Superior temporal gyrus (tissue), 1 donor: Measurements from ENCODE around the gene GNB1L.
A peak's percentile ranks its signal among the peaks of the same experiment; 100 is the strongest.

Experiments used
- DNase-seq: peaks from one replicate; pipeline ENCODE4 v3.0.0-alpha.2; 2016; ENCODE audit errors: extremely low spot score

Gene GNB1L

DNA sequence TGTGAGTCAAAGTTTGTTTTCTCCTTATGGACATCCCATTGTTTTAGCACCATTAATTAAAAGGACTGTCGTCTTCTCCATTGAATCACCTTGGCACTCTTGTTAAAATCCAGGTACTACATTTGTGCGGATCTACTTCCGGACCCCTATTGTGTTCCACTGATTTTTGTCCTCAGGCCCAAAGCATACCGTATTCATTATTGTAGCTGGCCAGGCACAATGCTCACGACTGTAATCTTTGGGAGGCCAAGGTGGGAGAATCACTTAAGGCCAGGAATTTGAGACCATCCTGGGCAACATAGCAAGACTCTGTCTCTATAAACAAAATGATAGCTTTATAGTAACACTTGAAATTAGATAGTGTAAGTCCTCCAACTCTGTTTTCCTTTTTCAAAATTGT is 8.9 kb upstream of the GNB1L start:
- no peak for DNase-seq

DNA sequence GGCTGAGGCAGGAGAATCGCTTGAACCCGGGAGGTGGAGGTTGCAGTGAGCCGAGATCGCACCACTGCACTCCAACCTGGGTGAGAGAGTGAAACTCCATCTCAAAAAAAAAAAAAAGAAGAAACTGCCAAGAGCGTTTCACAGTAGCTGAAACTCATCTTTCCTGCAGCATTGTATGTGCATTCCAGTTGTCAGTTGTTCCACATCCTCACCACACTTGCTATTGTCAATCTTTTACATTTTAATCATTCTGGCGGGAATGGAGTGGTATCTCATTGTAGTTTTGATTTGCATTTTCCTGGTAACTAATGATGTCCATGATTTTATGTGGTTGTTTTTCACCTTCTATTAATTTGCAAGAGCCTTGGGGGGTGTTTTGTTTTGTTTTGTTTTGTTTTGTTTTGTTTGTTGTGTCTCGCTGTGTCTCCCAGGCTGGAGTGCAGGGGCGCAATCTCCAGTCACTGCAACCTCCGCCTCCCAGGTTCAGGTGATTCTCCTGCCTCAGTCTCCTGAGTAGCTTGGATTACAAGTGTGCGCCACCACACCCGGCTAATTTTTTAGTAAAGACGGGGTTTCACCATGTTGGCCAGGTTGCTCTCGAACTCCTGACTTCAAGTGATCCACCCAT is 8.1 kb upstream of the GNB1L start:
- no peak for DNase-seq

DNA sequence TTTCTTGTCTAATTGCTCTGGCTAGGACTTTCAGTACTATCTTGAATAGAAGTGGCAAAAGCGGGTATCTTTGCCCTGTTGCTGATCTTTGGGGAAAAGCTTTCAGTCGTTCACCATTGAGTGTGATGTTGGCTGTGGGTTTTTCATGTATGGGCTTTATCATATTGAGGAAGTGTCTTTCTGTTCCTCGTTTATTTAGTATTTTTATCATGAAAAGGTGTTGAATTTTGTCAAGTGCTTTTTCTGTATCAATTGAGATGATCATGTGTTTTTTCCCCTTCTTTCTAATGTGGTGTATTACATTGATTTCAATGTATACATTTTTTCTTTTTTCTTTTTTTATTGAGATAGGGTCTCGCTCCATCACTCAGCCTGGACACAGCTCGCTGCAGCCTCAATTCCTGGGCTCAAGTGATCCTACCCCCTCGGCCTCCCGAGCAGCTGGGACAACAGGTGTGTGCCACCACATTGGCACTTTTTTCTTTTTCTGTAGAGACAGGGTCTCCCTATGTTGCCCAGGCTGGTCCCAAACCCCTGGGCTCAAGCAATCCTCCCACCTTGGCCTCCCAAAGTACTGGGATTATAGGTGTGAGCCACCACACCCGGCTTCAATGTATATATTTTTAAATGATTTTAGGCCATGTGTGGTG is 5.3 kb upstream of the GNB1L start:
- DNase-seq = no peak

DNA sequence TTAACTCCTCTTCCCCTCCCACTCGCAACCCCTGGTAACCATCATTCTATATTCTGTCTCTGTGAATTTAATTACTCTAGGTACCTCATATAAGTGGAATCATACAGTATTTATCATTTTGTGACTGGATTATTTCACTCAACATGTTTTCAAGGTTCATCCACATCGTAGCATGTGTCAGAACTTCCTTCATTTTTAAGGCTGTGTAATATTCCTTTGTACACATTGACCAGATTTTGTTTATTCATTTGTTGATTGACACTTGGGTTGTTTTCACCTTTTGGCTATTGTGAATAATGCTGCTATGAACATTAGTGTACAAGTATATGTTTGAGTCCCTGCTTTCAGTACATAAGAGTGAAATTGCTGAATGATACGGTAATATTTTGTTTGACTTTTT is 2.7 kb upstream of the GNB1L start:
- DNase-seq = no peak

DNA sequence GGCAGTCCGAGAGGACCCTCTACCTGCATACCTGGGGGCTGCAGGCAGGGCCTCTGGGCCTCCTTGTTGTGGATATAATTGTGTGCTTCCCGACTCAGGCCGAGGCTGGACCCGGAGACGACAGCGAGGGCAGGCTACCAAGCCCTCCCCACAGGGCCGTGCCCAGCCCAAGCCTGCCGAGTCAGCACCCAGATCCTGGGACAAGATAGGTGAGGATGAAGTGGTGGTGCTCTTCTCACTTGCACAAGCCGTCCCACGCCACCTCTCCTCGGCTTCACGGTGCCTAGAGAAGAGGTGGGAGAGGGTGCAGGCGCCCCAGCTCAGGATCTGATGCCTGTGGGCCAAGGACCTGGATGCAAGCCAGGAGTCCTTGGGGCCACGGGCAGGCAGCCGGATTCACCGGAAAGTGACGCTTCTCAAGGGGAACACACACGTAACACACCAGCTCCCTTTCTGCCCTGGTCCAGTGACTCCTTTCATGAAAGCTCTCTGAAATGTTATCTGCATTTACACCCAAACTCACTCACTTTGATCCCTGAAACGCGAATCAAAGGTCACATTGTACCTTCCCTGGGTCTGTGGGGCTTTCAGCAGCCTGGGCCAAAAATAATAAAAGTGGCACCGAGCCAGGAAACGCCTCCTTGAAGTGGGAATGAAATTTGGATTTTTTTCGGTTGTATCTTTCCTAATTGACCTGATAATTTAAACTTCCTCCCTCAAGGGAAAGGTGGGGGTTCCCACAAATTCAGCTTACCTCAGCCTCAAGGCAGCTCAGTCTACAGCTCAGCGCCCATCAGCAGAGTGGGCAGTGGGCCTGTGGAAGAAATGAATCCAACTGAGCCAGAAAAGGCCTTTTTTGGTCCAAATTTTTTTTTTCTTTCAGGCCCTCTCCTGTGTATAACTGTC is 1.1 kb upstream of the GNB1L start:
- no peak for DNase-seq

DNA sequence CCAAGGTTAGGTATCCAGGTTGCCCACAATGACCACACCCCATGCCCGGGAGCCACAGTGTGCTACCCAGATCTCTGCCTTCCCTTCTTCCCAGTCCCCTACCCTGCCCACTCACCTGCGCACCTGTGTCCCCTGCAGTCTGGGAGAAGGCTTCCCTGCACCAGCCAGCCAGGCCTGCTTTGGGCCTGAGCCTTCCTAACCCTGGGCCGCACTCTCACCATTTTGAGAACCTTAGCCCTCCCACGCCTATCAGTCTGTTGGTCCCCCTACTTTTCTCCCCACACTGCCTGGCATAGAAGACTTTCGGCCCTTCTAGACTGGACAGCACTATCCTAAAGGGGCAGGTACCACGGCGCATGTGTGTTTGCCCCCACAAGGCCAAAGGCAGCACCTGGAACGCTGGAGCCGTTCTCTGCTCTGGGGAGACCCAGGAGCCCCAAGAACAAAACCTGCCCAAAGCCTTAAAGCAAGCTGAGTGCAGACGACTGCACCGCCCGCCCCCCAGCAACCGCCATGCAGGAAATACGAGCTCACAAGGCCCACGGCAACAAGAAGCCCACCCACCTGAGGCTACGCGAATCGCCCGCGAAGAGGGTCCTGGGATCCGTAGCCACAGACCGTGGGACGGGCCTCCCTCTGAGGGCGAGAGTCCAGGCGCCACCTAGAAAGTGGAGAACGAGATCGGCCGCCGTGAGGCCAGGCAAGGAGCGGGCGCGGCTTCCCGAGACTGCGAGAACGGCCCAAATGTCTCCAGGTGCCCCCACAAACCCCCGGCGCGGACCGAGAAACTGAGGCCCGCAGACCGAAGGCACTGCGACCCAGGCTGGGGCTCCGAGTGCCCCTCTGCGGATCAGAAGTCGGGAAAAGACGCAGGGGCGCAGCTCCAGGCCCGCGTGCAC is 546 bp downstream of the GNB1L start:
- no peak for DNase-seq

DNA sequence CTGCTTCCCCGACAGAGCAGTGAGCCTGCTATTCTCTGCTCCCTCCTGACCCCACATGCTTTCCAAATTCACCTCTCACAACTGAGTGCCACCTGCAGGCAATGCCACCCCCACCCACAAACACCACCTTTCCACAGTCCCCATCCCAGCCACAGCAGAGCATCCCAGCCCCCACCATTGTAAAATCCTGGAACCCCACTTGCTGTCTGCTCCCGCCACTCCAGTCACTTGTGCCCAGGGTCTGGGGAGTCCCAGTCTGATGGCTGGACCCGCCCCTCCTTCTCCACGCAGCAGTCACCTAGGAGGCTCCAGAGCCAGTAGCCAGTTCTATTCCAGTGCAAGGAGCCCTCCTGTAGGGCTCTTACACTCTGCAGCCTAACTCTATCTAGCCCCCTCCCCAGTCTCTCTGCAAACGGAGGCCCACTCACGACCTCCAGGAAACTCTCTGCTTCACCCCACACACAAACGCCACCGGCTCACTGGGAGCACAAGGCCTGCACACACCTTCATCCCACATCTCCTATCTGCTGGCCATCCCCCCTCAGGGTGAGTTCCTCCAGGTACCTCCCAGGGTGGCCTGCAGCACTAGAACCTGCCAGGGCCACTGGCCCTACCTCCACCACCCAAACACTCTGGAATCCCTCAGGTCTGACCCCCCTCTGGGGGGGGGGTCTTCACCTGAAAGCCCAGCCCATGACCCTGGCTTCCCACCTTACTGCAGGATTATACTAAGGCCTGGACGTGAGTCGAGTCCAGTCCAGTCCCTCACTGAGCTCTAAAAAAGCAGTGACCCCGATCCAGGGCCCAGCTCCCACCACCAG is 1.4 kb downstream of the GNB1L start:
- no peak for DNase-seq

DNA sequence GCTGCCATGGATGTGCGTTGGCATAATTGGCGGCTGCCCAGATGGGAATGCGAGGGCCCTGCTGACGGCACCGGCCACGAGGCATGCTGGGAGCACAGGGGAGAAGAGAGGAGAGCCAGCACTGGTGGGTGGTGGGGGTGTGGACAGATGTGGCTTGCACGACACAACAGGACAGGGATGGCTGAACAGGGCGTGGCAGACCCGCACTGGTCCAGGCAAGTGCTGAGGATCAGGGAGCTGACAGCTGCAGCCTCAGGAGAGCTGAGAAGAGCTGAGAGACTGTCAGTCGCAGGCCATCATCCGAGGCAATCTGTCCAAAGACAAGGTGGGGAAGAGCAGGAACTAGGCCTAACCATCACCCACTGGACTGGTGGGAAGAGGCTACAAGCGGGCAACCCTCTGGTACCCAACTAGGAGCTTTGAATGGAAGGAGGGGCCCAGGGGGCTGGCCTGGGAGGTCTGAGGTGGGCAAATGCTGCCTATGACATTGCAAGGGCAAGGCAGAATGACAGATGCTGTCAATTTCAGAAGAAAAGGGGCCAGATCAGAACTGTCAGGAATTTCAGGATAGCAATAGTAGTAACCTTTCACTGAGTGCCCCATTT is 2.4 kb downstream of the GNB1L start:
- DNase-seq = peak; percentile 25

DNA sequence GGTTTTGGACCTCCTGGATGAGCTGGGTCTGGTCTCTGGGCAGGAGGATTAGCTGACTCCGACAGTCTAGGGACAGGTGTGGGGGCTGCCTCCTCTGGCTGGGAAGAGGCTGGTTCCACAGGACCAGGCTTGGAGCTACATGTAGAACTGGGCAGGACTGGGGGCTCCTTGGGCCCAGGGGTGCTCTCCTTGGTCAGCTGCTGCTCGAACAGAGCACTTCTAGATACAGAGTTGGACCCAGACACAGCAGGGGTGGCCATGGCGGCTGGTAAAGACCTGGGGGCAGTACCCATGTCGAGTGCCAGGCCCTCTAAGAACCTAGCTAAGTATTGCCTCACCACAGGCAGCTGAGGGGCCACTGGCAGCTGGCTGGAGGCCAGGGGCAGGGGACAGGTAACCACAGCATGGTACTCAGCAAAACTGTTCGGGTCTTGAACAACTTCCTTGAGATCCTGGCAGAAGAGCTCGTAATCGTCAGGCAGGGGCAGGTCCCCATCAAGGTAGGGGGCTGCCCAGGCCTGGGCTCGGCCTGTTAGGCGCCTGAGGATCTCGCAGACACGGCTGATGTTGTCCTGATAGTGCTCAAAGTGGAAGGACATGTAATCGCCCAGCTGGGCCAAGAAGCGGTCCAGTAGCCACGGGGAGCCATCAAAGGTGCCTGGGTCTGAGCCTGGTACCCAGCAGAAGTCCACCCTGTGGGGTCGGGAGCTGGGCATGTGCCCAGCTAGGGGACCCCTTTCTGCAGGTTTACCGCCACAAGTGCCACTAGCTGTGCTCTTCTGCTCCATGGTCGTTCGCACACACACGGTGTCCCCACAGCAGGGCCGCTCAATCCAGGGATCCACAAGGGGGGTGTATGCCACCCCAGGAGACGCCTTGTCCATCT is 3.1 kb downstream of the GNB1L start:
- no peak for DNase-seq

DNA sequence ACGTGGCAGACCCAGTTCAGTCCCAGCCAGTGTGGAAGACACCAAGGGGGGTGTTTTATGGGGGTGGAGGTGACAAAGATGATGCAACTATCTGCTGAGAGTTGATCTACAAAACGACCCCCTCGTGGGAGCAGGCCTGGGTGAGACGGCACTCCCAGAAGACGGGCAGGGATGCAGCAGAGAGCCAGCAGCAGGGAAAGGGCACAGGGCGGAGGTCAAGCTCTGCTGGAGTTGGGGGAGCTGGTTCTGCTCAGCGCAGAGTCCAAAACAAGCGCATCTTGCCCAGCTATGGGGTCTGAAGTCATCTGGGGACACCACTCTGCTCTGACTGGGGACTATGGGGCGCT is 3.9 kb downstream of the GNB1L start:
- DNase-seq = no peak

DNA sequence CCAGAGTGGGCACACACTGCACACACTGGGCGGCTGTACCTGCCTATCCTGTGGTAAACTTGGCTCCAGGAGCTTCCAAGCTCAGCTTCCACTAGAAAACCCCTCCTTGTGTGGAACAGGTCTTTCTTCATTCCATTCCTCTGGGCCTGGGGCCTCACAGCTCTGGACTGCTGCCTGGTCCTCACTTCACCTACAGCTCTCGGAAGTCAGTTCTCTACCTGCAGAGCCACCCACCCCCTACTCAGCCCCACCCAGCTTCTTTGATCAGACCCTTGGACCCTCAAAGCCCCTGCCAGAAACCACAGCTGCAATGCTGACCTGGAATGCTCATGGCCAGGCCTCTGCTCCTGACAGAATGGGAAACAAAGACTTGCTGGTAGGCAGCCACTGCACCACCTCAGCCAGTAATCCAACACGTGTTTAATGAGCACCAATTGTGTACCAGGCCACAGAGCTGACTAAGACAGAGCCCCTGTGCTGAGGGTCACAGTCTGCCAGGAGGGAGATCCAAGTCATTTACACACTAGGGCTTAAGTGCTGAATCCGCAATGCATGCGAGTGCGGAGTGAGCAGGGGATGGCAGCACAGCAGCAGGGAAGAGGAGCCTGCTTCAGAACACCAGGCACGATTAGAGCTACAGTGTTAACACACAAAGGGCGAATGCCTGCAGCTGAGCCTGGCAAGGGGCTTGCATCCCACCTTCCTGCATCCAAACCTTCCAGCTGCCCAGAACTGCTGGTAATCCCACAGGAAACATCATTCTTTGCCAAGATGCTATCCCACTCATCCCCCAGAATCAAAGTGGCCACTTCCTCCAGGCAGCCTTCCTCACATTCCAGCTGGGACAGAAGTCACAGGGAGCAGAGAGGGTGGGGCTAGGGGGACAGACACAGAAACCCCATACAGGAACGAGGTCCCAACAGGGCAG is 4.6 kb downstream of the GNB1L start:
- DNase-seq = no peak

DNA sequence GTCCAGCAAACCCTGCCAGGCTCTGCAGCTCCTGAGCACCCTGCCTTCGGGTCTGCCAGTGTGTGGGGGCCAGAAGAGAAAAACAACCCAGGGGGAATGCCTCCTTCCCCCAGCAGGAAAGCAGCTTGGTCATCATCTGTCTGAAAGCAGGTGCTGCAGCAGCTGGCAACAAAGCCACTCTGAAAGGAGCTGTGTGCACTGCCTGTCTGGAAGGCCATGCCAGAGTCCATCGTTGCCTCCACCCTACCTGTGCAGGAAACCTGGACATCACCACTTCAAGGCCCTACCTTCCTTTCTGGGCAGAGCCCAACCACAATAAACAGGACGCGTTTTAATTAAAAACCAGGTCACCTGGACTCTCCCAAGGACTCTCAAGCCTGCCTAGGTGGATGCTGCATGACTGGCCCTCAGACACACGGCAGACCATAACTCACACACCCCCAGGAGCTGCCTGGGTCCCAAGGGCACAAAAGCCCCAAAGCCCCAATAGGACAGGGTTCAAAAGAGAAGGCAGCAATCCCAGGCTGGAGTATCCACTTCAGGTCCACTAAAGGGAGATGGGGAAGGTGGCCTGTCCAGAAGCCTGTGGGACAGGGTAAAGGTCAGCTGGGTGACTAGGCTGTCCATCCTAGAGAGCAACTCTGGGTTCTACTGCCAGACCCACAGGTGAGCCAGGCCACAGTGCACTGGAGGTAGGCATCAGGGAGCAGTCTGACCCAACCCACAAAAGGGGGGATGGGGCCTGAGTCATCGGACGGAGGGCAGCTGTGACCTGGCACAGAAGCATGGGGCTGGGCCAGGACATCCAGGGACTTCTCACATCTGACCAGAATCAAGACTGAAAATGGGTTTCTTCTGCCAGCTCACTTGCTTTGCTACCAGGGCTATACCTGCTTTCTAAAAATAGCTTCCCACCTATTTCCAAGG is 6.1 kb downstream of the GNB1L start:
- no peak for DNase-seq

DNA sequence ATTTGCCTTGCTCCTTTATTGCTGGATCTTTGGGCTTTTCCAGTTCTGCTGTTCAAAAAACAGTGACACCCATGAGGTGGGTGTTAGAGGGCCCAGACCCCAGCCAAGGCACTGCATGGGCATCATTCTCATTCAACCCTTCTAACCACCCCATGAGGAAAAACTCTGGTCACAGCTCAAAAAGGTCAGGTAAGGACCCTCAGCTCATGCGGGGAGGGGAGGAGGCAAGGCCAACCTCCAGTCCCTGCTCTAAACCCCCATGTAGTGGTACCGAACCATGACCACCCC is 7.4 kb downstream of the GNB1L start:
- DNase-seq = no peak

DNA sequence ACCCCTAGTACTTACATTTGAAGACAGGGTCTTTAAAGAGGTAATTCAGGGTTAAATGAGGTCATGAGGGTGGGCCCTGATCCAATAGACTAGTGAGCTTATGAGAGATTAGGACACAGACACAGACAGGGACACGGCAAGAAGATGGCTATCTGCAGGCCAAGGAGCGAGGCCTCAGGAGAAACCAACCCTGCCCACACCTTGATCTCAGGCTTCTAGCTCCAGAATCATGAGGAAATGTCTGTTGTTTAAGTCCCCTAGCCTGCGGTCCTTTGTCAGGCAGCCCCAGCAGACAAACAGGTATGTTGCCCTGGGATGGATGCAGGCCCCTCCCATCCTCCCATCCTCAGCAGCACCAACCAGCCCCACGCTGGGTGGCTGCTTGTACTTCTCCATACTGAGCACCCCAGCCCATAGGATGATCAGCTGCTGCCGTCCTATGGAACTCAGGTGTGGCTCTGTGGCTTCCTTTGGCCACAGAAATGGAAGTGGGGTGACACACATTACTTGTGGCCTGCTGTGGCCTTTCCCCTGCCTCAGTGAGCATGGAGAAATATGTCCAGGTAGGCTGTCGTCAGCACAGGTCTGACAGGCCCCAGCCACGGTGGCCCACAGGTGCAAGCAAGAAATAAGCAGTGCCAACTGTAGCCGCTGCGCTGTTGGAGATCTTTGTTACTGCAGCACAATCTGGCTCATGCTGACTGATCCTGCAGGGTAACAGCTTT is 7.9 kb downstream of the GNB1L start:
- no peak for DNase-seq

DNA sequence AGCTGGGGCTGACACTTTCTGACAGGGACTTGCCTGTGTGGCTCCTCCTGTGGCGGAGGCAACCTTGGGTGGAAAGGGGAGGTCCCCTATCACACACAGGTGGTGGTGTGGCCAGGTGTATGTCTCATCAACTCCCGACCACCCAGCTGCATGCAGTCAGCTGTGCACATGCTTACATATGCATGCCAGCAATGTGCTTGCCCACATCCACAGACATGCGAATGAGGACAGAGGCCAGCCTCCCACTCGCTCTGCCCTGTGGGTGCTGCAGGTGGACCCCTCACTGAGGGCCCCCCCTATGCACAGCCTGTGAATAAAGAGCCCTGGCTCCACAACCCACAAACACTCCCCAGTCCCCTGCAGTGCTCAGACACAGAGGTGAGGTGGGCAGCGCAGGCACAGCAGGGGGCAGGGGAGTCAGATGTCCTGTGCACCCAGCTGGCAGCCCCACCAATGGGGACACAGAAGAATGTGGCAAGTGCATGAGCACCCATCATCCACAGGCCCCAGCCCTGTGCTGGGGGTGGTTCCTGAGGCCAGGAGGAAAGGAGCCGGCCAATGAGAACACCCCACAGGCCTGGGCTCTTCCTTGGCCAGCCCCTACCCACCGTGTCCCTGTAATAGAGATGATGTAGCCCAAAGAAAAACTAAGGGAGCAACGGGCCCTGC is 9.5 kb downstream of the GNB1L start:
- no peak for DNase-seq

DNA sequence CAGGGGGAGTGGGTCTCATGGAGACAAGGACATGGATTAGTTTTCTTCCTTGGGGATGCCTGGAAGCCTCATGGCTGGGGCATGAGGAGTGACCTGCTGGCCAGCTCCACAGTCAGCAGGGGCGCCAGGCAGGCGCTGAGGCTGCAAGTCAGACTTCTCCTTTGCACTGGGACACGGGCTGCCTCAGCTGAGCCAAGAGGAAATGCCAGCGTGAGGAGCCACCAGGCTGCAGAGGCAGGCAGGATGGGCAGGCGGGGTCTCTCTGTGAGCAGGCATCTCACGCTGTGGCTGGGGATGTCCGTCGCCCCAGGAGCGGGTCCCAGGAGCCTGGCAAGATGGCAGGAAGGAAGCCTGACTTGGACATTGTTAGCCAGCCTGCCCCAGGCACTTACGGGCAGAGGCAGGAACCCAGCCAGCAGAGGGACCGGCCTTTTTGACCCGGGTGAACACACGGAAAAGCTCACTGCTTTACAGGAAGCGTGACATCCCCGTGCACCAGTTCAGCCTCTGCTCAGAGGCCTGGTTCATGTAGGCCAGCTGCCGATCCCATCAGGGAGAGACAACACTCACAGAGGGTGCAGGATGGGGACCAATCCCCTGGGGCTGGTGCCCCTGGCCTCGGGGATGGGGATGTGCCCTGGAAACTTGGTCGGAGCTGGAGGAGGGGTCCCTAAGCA is 10.2 kb downstream of the GNB1L start:
- DNase-seq = no peak
